Islet precursor cell (in vitro differentiated cells): ENCODE results near the gene CCL24.
"Not testable (repeated sequence)": the region's sequence is repeated elsewhere in the genome, so short reads cannot be mapped to it uniquely, and the experiment has no call there.

Experiments
- DNase-seq: peaks from one replicate; pipeline ENCODE4 v3.0.0-alpha.2; 2018

The CCL24 gene

DNA sequence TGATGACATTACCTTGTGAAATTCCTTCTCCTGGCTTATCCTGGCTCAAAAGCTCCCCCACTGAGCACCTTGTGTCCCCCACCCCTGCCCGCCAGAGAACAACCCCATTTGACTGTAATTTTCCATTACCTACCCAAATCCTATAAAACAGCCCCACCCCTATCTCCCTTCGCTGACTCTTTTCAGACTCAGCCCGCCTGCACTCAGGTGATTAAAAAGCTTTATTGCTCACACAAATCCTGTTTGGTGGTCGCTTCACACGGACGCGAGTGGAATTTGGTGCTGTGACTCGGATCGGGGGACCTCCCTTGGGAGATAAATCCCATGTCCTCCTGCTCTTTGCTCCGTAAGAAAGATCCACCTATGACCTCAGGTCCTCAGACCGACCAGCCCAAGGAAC lies 34.6 kb downstream of the CCL24 start:
- not testable (repeated sequence) for DNase-seq

DNA sequence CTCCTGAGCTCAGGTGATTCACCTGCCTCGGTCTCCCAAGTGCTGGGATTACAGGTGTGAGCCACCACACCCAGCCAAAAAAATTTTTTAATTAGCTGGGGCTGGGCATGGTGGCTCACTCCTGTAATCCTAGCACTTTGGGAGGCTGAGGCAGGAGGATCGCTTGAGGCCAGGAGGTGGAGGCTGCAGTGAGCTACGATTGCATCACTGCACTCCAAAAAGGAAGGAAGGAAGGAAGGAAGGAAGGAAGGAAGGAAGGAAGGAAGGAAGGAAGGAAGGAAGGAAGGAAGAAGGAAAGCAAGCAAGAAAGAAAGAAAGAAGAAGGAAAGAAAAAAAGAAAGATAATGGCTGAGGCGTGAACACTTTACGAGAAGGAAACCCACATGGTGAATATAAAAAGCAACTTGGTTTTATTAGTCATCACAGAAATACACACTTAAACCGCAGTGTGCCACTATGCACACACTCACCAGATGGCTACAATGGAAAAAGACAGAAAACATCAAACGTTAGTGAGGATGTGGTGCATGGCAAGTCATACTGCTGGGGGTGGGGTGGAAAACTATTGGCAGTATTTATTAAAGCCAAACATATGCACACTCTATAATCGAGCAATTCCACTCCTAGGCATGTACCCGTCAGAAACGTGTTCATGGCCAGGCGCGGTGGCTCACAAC lies 37.2 kb downstream of the CCL24 start:
- DNase-seq, result no peak

DNA sequence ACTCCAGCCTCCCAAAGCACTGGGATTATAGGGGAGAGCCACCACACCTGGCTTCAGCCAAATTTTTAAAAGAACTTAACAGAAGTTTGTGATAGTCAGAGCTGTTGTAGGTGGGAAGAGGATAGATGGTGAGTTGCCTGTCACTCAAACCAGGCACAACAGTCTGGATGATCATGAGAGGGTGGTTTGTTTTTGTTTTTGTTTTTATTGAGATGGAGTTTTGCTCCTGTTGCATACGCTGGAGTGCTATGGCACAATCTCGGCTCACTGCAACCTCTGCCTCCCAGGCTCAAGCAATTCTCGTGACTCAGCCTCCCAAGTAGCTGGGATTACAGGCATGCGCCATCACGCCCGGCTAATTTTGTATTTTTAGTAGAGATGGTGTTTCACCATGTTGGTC lies 39.6 kb downstream of the CCL24 start:
- DNase-seq, result not testable (repeated sequence)

DNA sequence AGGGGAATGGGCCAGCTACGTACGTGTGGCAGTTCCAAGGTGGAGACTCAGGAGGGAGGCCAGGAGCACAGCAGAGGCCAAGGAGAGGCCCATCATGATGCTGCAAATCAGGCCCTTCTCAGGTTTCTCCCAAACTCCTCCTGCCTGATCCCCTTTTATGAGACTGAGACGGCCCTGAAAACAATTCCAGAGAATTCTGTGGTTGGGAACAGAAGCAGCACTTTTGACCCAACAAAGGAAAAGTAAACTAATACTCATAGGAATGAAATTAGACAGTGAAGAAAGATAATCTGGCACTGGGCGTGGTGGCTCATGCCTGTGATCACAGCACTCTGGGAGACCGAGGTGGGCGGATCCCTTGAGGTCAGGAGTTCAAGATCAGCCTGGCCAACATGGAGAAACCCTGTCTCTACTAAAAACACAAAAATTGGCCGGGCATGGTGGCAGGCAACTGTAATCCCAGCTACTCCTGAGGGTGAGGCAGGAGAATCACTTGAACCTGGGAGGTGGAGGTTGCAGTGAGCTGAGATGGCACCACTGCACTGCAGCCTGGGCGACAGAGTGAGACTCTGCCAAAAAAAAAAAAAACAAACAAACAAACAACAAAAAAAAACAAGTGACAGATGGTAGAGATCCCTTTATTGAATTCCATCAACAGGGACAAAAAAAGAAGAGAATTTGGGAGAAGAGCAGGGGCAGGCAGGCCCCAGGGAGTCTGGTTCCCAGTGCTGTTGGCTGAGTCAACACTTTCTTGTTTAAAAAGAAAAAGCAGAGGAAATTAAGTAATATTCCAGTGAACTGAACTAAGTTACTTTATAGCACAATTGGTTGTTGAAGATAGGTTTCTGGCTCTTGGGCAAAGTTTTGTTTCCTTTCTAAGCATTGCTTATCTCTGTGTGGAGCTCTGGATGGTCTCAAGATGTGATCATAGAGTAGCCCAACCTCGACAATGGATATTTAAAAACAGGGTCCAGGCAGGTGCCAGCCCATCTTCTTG lies 41.2 kb downstream of the CCL24 start, which contains the start of gene CCL26:
CCL26 (minus strand) TSS at position 131 of the 997 bp plus-strand sequence; CDS start at position 96, 35 bp downstream.
- DNase-seq, result no peak

DNA sequence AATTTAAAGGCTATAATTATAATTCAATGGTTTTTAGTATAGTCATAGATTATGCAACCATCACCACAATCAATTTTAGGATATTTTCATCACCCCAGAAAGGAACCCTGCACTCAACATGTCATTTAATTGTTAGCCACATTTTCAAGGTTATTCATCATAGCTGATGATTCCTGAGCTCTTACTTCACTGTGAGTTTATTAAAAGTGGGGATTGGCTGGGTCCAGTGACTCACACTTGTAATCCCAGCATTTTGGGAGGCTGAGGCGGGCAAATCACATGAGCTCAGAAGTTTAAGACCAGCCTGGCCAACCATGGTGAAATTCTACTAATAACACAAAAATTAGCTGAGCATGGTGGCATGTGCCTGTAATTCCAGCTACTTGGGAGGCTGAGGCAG lies 42.4 kb downstream of the CCL24 start:
- DNase-seq, result no peak

DNA sequence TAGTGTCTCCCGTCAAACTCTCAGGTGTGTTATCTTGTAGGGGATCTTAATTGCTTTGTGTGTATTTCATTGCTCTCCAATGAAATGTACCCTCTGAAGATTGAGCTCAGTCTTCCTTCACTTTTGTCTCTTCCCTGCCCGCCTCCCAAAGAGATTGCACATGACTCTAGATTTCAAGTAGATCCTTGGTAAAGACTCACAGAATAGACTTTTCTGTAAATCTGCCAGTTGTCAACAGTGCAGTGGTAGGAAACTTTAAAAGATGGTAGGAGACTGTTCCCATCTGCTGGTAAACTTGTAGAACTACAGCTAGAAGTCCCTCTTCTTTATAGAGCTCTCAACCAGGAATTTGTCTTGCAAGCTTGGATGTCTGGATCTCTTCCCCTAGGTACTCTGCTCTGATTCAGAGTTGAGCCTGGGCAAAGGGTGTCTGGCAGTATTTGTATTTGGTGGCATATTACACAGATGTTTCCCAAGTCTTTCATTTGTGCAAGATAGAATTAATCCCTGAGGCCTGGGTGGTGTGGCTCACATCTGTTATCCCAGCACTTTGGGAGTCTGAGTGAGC lies 51.2 kb downstream of the CCL24 start:
- DNase-seq, result peak; percentile 62

DNA sequence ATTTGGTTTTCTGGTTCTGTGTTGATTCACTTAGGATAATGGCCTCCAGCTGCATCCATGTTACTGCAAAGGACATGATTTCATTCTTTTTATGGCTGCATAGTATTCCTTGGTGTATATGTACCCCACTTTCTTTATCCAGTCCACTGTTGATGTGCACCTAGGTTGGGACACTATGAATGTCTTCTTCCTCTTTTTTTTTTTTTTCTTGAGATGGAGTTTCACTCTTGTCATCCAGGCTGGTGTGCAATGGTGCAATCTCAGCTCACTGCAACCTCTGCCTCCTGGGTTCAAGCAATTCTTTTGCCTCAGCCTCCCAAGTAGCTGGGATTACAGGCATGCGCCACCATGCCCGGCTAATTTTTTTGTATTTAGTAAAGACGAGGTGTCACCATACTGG lies 51.8 kb downstream of the CCL24 start:
- DNase-seq, result not testable (repeated sequence)
